ENCODE measurements around the gene GFY. TPM values are rescaled to one million over a fixed set of nuclear protein-coding genes. Genes with fewer than 3 reads are reported as not detected.

GFY gene
- total RNA-seq, 1 donor from 2014 or later, result not detected

- Histone ChIP-seq H3K9me3 (no peaks in the 10 kb centered on the region), H3K4me3 (no peak within 1 kb of the TSS), H3K27ac (no peak within 1 kb of the TSS), H3K4me1 (no peaks in the 10 kb centered on the region), H3K27me3 (no peaks in the 10 kb centered on the region), H3K36me3 (no peaks in the 10 kb centered on the region)
- no peak for TF ChIP-seq POLR2AphosphoS5 (IDR thresholded peaks at IDR 0.05; ENCODE audit: insufficient read depth in 1 of 2, low read depth in 1 of 2)
- no peak for TF ChIP-seq CTCF (IDR thresholded peaks at IDR 0.05)
- TF ChIP-seq POLR2A (IDR thresholded peaks at IDR 0.05), result no peak
- intact Hi-C loops (cut with DNase I), result no loop called here
- DNase-seq (ENCODE audit: extremely low spot score in 2 of 2), result no peak
Observed at GRCh38 chr19:49387936-49388372, 37.2 kb upstream of the GFY start, which contains the start of gene KASH5. Gene KASH5 (plus strand): TSS chr19:49388249. CDS start chr19:49390884, 2,635 bp downstream.

GRCh38 chr19:49389406-49389805 is 35.8 kb upstream of the GFY start:
- H3K4me1 ChIP-seq, result no peaks in the 10 kb centered on the region
- TF ChIP-seq POLR2AphosphoS5 (IDR thresholded peaks at IDR 0.05; ENCODE audit: insufficient read depth in 1 of 2, low read depth in 1 of 2) (no peak), POLR2A (IDR thresholded peaks at IDR 0.05) (no peak), CTCF (IDR thresholded peaks at IDR 0.05) (no peak)
- H3K27ac ChIP-seq, result no peak overlapping the region
- no peaks in the 10 kb centered on the region for H3K36me3 ChIP-seq
- H3K27me3 ChIP-seq, result no peaks in the 10 kb centered on the region
- intact Hi-C loops (cut with DNase I), result no loop called here
- H3K9me3 ChIP-seq, result no peaks in the 10 kb centered on the region
- no peak for DNase-seq (ENCODE audit: extremely low spot score in 2 of 2)
- H3K4me3 ChIP-seq, result no peak overlapping the region

GRCh38 chr19:49390131-49390928 is 34.9 kb upstream of the GFY start:
- no peak overlapping the region for H3K27ac ChIP-seq
- H3K9me3 ChIP-seq, result no peaks in the 10 kb centered on the region
- H3K4me3 ChIP-seq, result no peak overlapping the region
- no peaks in the 10 kb centered on the region for H3K4me1 ChIP-seq
- H3K27me3 ChIP-seq, result no peaks in the 10 kb centered on the region
- intact Hi-C loops (cut with DNase I), result loop anchor here (5.0 kb wide), 1 partner anchor 47 kb away; no protein-coding TSS in a partner anchor
- no peaks in the 10 kb centered on the region for H3K36me3 ChIP-seq
- TF ChIP-seq POLR2A (IDR thresholded peaks at IDR 0.05) (no peak), CTCF (IDR thresholded peaks at IDR 0.05) (no peak), POLR2AphosphoS5 (IDR thresholded peaks at IDR 0.05; ENCODE audit: insufficient read depth in 1 of 2, low read depth in 1 of 2) (no peak)
- no peak for DNase-seq (ENCODE audit: extremely low spot score in 2 of 2)

GRCh38 chr19:49390929-49391359 is 34.2 kb upstream of the GFY start:
- H3K27me3 ChIP-seq, result no peaks in the 10 kb centered on the region
- intact Hi-C loops (cut with DNase I), result loop anchor here (5.0 kb wide), 1 partner anchor 46 kb away; no protein-coding TSS in a partner anchor
- DNase-seq (ENCODE audit: extremely low spot score in 2 of 2), result no peak
- no peaks in the 10 kb centered on the region for H3K9me3 ChIP-seq
- H3K4me1 ChIP-seq, result no peaks in the 10 kb centered on the region
- H3K27ac ChIP-seq, result no peak overlapping the region
- TF ChIP-seq POLR2AphosphoS5 (IDR thresholded peaks at IDR 0.05; ENCODE audit: insufficient read depth in 1 of 2, low read depth in 1 of 2), result no peak
- H3K36me3 ChIP-seq, result no peaks in the 10 kb centered on the region
- H3K4me3 ChIP-seq, result no peak overlapping the region

GRCh38 chr19:49391581-49392399 is 33.4 kb upstream of the GFY start:
- no peak for DNase-seq (ENCODE audit: extremely low spot score in 2 of 2)
- Histone ChIP-seq H3K36me3 (no peaks in the 10 kb centered on the region), H3K9me3 (no peaks in the 10 kb centered on the region), H3K4me3 (no peak overlapping the region), H3K4me1 (no peaks in the 10 kb centered on the region), H3K27ac (no peak overlapping the region), H3K27me3 (no peaks in the 10 kb centered on the region)
- TF ChIP-seq POLR2A (IDR thresholded peaks at IDR 0.05) (no peak), POLR2AphosphoS5 (IDR thresholded peaks at IDR 0.05; ENCODE audit: insufficient read depth in 1 of 2, low read depth in 1 of 2) (peak in 1 of 2 donors; percentile 70), CTCF (IDR thresholded peaks at IDR 0.05) (peak in 2 of 3 experiments; percentile 45 to 90)
- intact Hi-C loops (cut with DNase I), result loop anchor here (5.0 kb wide), 1 partner anchor 46 kb away; no protein-coding TSS in a partner anchor

All from vagina (tissue), 2 donors.